WERI-Rb-1 (cell line): ENCODE measurements around the gene C2orf72.
A peak's percentile ranks its signal among the peaks of the same experiment; 100 is the strongest.
"Not testable (repeated sequence)": the region's sequence is repeated elsewhere in the genome, so short reads cannot be mapped to it uniquely, and the experiment has no call there.

Experiments used
- DNase-seq: peaks from one replicate; pipeline ENCODE4 v3.0.0-alpha.2; 2020
- H3K27ac ChIP-seq: fragments of 250-450 bp; sonication (Bioruptor Pico); 2 replicates; pipeline ENCODE4 v1.5.1; 2020; ENCODE audit warnings: mild to moderate bottlenecking, moderate library complexity
- H3K27me3 ChIP-seq: fragments of 250-450 bp; sonication (Bioruptor Pico); 2 replicates; pipeline ENCODE4 v1.5.1; 2021; ENCODE audit warnings: mild to moderate bottlenecking, low read depth, moderate library complexity; ENCODE audit not compliant: insufficient read depth, severe bottlenecking
- H3K36me3 ChIP-seq: fragments of 250-450 bp; sonication (Bioruptor Pico); 2 replicates; pipeline ENCODE4 v1.5.1; 2020; ENCODE audit warnings: mild to moderate bottlenecking, moderate library complexity
- H3K4me3 ChIP-seq: 2 replicates; pipeline ENCODE4 v1.5.1; 2011; ENCODE audit warnings: low read depth, mild to moderate bottlenecking, control low read depth, low read length
- H3K9me3 ChIP-seq: fragments of 250-450 bp; sonication (Bioruptor Pico); 2 replicates; pipeline ENCODE4 v1.5.1; 2021; ENCODE audit warnings: mild to moderate bottlenecking, moderate library complexity; ENCODE audit not compliant: severe bottlenecking
- TF ChIP-seq, protein P1 (sequence below): IDR thresholded peaks from 2 replicates; pipeline ENCODE4 v1.5.1; 2011; ENCODE audit warnings: low read depth, mild to moderate bottlenecking, control low read depth, inconsistent platforms, low read length

Gene C2orf72

DNA sequence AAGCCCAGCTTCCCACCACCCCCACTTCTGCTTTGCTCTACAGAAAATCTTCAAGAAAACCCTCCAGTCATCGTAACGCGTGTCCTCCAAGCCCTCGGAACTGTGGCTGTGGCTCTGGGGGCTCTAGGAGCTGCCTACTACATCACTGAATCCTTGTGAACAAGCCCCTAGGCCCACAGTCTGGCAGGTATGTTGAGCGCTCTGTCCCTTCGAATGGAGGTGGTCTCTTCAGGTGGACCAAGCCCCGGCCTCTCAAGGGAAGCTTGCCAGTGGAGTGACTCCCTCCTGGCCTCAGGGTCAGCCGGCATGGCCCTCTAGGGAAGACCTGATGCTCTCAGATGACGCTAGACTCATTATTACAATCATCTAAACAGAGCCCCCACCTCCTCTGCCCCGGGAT, 34.7 kb upstream of the C2orf72 start:
- no peak overlapping the region for H3K27ac ChIP-seq
- no peak overlapping the region for H3K4me3 ChIP-seq
- no peaks in the 10 kb centered on the region for H3K27me3 ChIP-seq
- no peaks in the 10 kb centered on the region for H3K36me3 ChIP-seq
- no peak for DNase-seq
- TF ChIP-seq, protein P1, sequence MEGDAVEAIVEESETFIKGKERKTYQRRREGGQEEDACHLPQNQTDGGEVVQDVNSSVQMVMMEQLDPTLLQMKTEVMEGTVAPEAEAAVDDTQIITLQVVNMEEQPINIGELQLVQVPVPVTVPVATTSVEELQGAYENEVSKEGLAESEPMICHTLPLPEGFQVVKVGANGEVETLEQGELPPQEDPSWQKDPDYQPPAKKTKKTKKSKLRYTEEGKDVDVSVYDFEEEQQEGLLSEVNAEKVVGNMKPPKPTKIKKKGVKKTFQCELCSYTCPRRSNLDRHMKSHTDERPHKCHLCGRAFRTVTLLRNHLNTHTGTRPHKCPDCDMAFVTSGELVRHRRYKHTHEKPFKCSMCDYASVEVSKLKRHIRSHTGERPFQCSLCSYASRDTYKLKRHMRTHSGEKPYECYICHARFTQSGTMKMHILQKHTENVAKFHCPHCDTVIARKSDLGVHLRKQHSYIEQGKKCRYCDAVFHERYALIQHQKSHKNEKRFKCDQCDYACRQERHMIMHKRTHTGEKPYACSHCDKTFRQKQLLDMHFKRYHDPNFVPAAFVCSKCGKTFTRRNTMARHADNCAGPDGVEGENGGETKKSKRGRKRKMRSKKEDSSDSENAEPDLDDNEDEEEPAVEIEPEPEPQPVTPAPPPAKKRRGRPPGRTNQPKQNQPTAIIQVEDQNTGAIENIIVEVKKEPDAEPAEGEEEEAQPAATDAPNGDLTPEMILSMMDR: no peak
- no peaks in the 10 kb centered on the region for H3K9me3 ChIP-seq

DNA sequence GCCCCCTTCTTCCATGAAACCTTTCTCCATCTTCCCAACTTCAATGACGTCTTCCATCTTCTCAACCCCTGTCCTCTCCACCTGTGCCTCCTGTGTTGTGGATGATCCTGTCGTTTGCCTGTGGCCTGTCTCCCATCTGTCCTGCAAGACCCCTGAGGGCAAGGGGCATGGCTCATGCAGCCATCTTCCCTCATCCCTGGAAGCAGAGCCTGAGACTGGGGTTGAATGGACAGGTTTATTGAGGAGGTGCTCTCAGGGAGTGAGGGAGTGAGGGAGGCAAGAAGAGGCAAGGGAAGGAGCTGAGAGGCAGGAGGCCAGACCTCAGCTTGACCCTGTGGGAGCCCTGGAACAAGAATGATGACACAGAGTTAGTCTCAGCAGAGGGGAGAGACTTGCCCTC, 34.1 kb upstream of the C2orf72 start:
- H3K4me3 ChIP-seq: no peak overlapping the region
- H3K36me3 ChIP-seq: no peaks in the 10 kb centered on the region
- TF ChIP-seq, protein P1: no peak
- H3K27ac ChIP-seq: no peak overlapping the region
- no peak for DNase-seq
- H3K27me3 ChIP-seq: no peaks in the 10 kb centered on the region
- no peaks in the 10 kb centered on the region for H3K9me3 ChIP-seq

GRCh38 chr2:231004930-231005329, 32.4 kb upstream of the C2orf72 start:
- H3K9me3 ChIP-seq, H3K27me3 ChIP-seq, DNase-seq, H3K4me3 ChIP-seq, H3K27ac ChIP-seq, H3K36me3 ChIP-seq: not testable (repeated sequence)

DNA sequence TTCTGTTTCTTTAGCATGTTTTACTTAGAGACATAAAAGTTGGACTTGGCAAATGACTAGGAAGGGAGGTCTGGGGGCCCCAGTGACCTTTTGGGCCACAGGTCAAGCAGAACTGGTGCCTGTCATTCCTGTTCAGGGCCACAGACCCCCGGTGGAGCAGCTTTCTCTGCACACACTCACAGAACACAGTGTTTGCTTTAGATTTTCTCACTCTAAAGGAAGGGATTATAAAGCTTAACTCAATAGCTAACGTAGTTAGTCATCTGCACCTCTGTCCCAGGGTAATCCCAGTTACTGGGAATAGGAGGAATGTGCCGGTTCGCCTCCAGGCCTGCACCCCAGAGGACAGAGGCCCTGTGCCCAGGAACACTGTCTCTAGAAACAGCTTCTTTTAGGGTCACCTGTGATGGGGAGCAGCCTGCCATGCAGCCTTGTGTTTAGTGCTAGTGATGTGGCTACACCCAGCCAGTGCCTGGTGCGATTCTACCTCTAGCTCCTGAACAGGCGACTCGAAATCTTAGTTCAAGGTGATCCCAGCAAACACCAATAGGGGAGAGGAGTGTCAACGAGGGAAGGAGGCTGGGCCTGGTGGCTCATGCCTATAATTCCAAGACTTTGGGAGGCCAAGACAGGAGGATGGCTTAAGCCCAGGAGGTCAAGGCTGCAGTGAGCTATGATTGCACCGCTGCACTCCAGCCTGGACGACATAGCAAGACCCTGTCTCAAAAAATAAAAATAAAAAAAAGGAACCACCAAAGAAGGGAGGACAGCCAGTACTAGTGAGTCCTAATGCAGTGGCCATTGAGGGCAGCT, 29.8 kb upstream of the C2orf72 start:
- H3K27me3 ChIP-seq: no peaks in the 10 kb centered on the region
- TF ChIP-seq, protein P1: no peak
- no peak overlapping the region for H3K4me3 ChIP-seq
- H3K36me3 ChIP-seq: no peaks in the 10 kb centered on the region
- H3K27ac ChIP-seq: no peak overlapping the region
- H3K9me3 ChIP-seq: no peaks in the 10 kb centered on the region
- peak; percentile 39 for DNase-seq

GRCh38 chr2:231008131-231008530, 29.2 kb upstream of the C2orf72 start:
- TF ChIP-seq, protein P1: no peak
- Histone ChIP-seq H3K9me3 (no peaks in the 10 kb centered on the region), H3K4me3 (no peak overlapping the region), H3K27ac (no peak overlapping the region), H3K27me3 (no peaks in the 10 kb centered on the region), H3K36me3 (no peaks in the 10 kb centered on the region)
- peak; percentile 57 for DNase-seq

DNA sequence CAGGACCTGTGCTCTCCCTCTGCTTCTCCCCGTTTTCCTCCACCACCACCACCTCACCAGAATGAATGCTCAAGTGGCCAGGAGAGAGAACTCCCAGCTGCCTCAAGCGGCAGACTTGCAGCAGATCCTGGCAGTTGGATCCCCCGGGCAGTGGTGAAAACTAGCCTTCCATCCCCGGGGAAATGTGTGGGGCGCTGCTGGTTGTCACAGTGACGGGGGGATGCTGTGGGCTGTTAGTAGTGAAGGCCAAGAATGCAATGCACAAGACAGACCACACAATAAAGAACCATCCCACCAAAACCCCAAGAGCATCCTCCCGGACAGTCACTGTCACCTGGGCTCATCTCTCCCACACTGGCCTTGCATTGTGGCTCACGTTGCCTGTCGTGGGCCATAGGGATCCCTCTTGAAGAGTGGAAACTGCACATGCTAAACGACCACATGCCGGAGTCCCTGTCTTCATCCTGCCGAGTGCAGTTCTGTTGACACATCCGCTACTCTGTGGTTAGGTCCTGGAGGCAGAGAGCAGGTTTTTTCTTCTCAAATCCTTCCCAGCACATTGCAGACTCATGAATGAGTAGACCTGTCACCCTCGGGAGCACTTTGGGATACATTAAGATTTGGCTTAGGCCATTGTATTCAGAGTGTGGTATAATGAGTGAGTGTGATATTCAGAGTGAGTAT, 27.9 kb upstream of the C2orf72 start:
- H3K27ac ChIP-seq: no peak overlapping the region
- no peaks in the 10 kb centered on the region for H3K27me3 ChIP-seq
- H3K4me3 ChIP-seq: no peak overlapping the region
- no peak for DNase-seq
- TF ChIP-seq, protein P1: no peak
- H3K9me3 ChIP-seq: no peaks in the 10 kb centered on the region
- no peaks in the 10 kb centered on the region for H3K36me3 ChIP-seq
